HEK293T (cell line): ENCODE data around the gene IQSEC2.

Experiments used
- CTCF ChIA-PET: fragments of 350-600 bp; formaldehyde crosslinking; extraction: SDS; loops from one replicate; lab custom pipeline; 2021; ENCODE audit warnings: antibody characterized with exemption, inconsistent platforms; lab: Yijun Ruan, JAX
- POLR2A ChIA-PET: fragments of 350-600 bp; formaldehyde crosslinking; extraction: SDS; loops from one replicate; lab custom pipeline; 2020; ENCODE audit warnings: antibody characterized with exemption, inconsistent platforms; lab: Yijun Ruan, JAX
- DNase-seq: peaks from one replicate; pipeline ENCODE4 v3.0.0; 2012; ENCODE audit warnings: mixed read lengths; ENCODE audit errors: extremely low spot score
- ARNT ChIP-seq: fragments of 450-650 bp; IDR thresholded peaks from 2 replicates; pipeline ENCODE4 v1.6.1; 2017; ENCODE audit warnings: mild to moderate bottlenecking
- BHLHE40 ChIP-seq: fragments of 450-650 bp; IDR thresholded peaks from 2 replicates; pipeline ENCODE4 v1.6.1; 2016; ENCODE audit warnings: mild to moderate bottlenecking, moderate library complexity, borderline replicate concordance
- CTBP1 ChIP-seq: fragments of 450-650 bp; IDR thresholded peaks from 2 replicates; pipeline ENCODE4 v1.6.1; 2016; ENCODE audit warnings: borderline replicate concordance
- ELF4 ChIP-seq: fragments of 450-650 bp; IDR thresholded peaks from 2 replicates; pipeline ENCODE4 v1.6.1; 2017; ENCODE audit warnings: antibody characterized with exemption
- FOXA1 ChIP-seq: fragments of 450-650 bp; IDR thresholded peaks from 2 replicates; pipeline ENCODE4 v1.6.1; 2016; ENCODE audit warnings: mild to moderate bottlenecking
- FOXK2 ChIP-seq: fragments of 450-650 bp; IDR thresholded peaks from 2 replicates; pipeline ENCODE4 v1.6.1; 2016; ENCODE audit warnings: mild to moderate bottlenecking
- FOXM1 ChIP-seq: fragments of 450-650 bp; IDR thresholded peaks from 2 replicates; pipeline ENCODE4 v1.6.1; 2017; ENCODE audit warnings: mild to moderate bottlenecking, borderline replicate concordance
- HDGF ChIP-seq: fragments of 450-650 bp; IDR thresholded peaks from 2 replicates; pipeline ENCODE4 v1.6.1; 2017; ENCODE audit warnings: antibody characterized with exemption, borderline replicate concordance
- L3MBTL2 ChIP-seq: fragments of 450-650 bp; conservative IDR thresholded peaks from 2 replicates; pipeline ENCODE4 v1.6.1; 2016; ENCODE audit warnings: mild to moderate bottlenecking
- LEF1 ChIP-seq: fragments of 450-650 bp; IDR thresholded peaks from 2 replicates; pipeline ENCODE4 v1.6.1; 2017; ENCODE audit warnings: mild to moderate bottlenecking, borderline replicate concordance
- NFRKB ChIP-seq: fragments of 450-650 bp; IDR thresholded peaks from 2 replicates; pipeline ENCODE4 v1.6.1; 2016; ENCODE audit warnings: mild to moderate bottlenecking, moderate library complexity
- SP1 ChIP-seq: fragments of 450-650 bp; IDR thresholded peaks from 2 replicates; pipeline ENCODE4 v1.6.1; 2017
- SUZ12 ChIP-seq: fragments of 450-650 bp; IDR thresholded peaks from 2 replicates; pipeline ENCODE4 v1.6.1; 2016; ENCODE audit warnings: mild to moderate bottlenecking
- TARDBP ChIP-seq: fragments of 450-650 bp; IDR thresholded peaks from 2 replicates; pipeline ENCODE4 v1.6.1; 2016
- ZNF384 ChIP-seq: fragments of 450-650 bp; IDR thresholded peaks from 2 replicates; pipeline ENCODE4 v1.6.1; 2016
- TF ChIP-seq, protein P1 (sequence below): fragments of 450-650 bp; IDR thresholded peaks from 2 replicates; pipeline ENCODE4 v1.6.1; 2016

The IQSEC2 gene

GRCh38 chrX:53279296-53280237 is 1.8 kb downstream of the IQSEC2 start:
- CTCF ChIA-PET = no interaction called here
- no peak for TF ChIP-seq LEF1
- no peak for TF ChIP-seq FOXM1
- TF ChIP-seq FOXA1 = no peak
- no peak for TF ChIP-seq HDGF
- TF ChIP-seq L3MBTL2 = no peak
- no peak for TF ChIP-seq NFRKB
- TF ChIP-seq ZNF384 = no peak
- TF ChIP-seq FOXK2 = no peak
- no peak for TF ChIP-seq ARNT
- TF ChIP-seq SP1 = no peak
- TF ChIP-seq TARDBP = no peak
- no peak for TF ChIP-seq ELF4
- TF ChIP-seq, protein P1, sequence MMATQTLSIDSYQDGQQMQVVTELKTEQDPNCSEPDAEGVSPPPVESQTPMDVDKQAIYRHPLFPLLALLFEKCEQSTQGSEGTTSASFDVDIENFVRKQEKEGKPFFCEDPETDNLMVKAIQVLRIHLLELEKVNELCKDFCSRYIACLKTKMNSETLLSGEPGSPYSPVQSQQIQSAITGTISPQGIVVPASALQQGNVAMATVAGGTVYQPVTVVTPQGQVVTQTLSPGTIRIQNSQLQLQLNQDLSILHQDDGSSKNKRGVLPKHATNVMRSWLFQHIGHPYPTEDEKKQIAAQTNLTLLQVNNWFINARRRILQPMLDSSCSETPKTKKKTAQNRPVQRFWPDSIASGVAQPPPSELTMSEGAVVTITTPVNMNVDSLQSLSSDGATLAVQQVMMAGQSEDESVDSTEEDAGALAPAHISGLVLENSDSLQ = no peak
- TF ChIP-seq CTBP1 = no peak
- no peak for TF ChIP-seq SUZ12
- DNase-seq = no peak
- POLR2A ChIA-PET = no interaction called here

- TF ChIP-seq FOXA1 = no peak
- TF ChIP-seq BHLHE40 = no peak
- no peak for TF ChIP-seq LEF1
- no peak for DNase-seq
- POLR2A ChIA-PET = interaction anchor here (1.1 kb wide), 1 partner anchor 9 kb away, joined by 3 read pairs; the partner anchor contains the start of gene IQSEC2
- CTCF ChIA-PET = no interaction called here
These were observed 8.5 kb downstream of the IQSEC2 start for GRCh38 chrX:53272808-53273337.

DNA sequence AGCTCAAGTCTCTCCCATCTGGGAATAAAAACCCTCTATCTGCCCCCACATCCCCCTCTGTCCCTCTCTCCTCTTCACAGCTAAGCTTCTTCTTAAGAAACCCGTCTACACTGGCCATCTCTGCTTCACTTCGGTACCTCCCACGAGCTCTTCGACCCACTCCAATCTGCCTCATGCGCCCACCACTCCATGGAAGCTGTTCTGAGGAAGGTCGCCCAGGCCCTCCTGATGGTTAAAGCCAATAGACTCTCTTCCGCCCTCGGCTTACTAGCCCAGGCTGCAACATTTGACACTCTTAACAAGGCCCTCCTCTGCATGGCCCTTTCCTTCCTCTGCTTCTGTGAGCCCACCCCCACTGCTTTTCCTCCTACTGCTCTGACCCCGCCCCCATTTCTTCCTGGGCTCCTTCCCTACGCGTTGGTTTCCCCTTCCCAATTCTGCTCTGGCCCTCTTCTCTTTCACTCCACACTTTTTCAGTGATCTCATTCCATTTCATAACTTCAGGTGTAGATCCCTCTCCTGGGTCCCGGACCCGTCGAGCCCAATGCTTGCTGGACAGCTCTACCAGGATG is 11.8 kb downstream of the IQSEC2 start:
- no peak for TF ChIP-seq FOXM1
- TF ChIP-seq CTBP1 = no peak
- no peak for TF ChIP-seq FOXA1
- TF ChIP-seq BHLHE40 = no peak
- TF ChIP-seq, protein P1 = no peak
- TF ChIP-seq SP1 = no peak
- TF ChIP-seq NFRKB = no peak
- no peak for TF ChIP-seq ELF4
- no peak for TF ChIP-seq L3MBTL2
- TF ChIP-seq FOXK2 = no peak
- TF ChIP-seq ZNF384 = no peak
- TF ChIP-seq ARNT = no peak
- no peak for TF ChIP-seq SUZ12
- TF ChIP-seq LEF1 = no peak
- TF ChIP-seq HDGF = no peak
- TF ChIP-seq TARDBP = no peak
- no peak for DNase-seq
- CTCF ChIA-PET = interaction anchor here (0.7 kb wide), 1 partner anchor 47 kb away, joined by 3 read pairs; no protein-coding TSS in a partner anchor
- POLR2A ChIA-PET = no interaction called here

- ChIA-PET CTCF (no interaction called here), POLR2A (no interaction called here)
- no peak for TF ChIP-seq L3MBTL2
- no peak for TF ChIP-seq ELF4
- no peak for TF ChIP-seq LEF1
- no peak for TF ChIP-seq ZNF384
- no peak for TF ChIP-seq NFRKB
- no peak for TF ChIP-seq FOXA1
- TF ChIP-seq, protein P1 = no peak
- TF ChIP-seq ARNT = no peak
- TF ChIP-seq CTBP1 = no peak
- TF ChIP-seq TARDBP = no peak
- DNase-seq = no peak
These were observed 13.2 kb downstream of the IQSEC2 start for GRCh38 chrX:53268173-53268572.

DNA sequence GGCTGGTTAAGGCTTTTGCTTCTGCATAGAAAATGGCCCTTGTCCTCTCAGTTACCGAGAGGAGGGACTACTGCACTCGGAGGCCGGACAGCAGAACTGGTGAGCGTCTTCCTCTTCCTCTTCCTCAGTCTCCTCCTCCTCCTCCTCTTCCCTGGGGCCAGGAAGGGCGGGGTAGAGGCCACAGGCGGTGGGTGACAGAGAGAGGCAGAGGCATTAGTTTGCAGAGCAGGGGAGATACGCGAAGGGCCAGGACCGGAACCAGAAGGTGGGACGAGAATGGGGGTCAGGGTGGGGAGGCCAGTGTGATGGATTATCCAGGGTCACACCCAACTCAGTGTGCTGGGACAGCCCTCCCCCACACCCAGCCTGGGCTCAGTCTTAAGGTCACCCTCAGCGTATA is 14.5 kb downstream of the IQSEC2 start:
- no peak for TF ChIP-seq HDGF
- TF ChIP-seq SP1 = no peak
- no peak for TF ChIP-seq ELF4
- TF ChIP-seq FOXA1 = no peak
- TF ChIP-seq LEF1 = no peak
- no peak for TF ChIP-seq FOXM1
- no peak for TF ChIP-seq CTBP1
- TF ChIP-seq BHLHE40 = no peak
- TF ChIP-seq SUZ12 = no peak
- TF ChIP-seq TARDBP = no peak
- no peak for TF ChIP-seq FOXK2
- no peak for TF ChIP-seq ARNT
- TF ChIP-seq ZNF384 = no peak
- no peak for TF ChIP-seq L3MBTL2
- TF ChIP-seq, protein P1 = no peak
- TF ChIP-seq NFRKB = no peak
- ChIA-PET POLR2A (no interaction called here), CTCF (no interaction called here)
- no peak for DNase-seq
